NCI-H82 treated with DMSO at 0.1 percent for 48 hours (cell line): ENCODE measurements around the gene CCDC85C.

Experiments used
- DNase-seq: peaks from one replicate; lab custom pipeline; 2025; ENCODE audit not compliant: unreplicated experiment; lab: John Stamatoyannopoulos, UW

CCDC85C gene

GRCh38 chr14:99544991-99545390, 59.0 kb downstream of the CCDC85C start:
- DNase-seq, result no peak

DNA sequence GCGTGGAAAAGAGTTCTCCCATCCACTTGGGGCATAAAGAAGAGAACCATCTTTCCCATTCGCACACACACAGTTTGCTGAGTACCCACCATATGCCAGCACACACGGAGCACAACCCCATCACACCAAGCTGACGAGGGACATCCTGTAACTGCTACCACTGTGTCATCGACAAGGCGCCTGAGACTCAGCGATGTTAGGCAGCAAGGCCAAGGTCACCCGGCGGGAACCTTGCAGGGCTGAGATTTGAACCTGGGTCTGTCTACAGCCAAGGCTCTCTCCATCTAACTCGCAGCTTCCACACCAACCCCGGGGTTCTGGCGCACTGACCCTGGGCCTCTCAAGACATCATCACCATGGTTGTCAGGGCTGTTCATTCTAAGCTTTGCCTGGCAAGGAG, 60.0 kb downstream of the CCDC85C start:
- no peak for DNase-seq

- DNase-seq, result no peak
Measured at GRCh38 chr14:99543370-99543769, 60.6 kb downstream of the CCDC85C start.

GRCh38 chr14:99542566-99542965, 61.4 kb downstream of the CCDC85C start:
- no peak for DNase-seq

DNA sequence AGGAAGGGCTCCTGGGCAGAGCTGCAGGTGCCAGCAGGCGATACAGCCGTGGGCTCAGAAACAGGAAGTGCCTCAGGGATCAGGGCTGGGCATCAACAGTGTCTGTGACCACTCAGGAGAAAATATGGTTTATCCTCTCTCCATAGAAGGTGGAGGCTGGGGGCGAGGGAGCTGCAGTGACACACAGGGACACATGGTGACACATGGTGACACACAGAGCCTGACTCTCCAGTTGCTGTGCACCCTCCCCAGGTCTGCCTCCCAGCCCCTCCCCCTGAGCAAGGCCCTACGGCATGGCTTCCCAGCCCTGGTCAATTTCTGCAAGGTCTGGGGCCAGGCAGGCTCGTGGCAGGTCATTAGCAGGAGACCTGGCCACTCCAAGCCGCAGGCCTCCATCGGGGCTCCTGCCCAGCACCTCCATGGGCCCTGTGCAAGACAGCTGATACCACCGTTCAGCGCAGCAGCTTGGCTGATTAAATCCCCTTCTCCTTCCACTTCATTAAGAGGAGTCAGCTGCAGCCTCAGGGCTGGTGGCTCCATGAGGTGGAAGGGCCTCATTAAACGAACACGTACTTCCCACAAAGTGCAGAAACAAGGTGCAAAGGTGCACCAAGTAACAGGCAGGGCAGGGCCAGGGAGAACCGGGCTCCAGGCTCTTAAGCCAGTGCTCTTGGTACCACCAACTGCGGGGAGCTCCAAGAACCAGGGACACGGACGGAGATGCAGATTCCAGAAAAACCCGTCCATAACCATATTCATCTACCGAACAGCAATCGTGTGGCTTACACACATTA, 62.1 kb downstream of the CCDC85C start:
- DNase-seq, result peak; percentile 35

- DNase-seq, result no peak
Measured at GRCh38 chr14:99541211-99541610, 62.8 kb downstream of the CCDC85C start.

GRCh38 chr14:99540196-99541032, 63.6 kb downstream of the CCDC85C start:
- DNase-seq, result peak; percentile 75

GRCh38 chr14:99539491-99539890, 64.5 kb downstream of the CCDC85C start:
- no peak for DNase-seq

GRCh38 chr14:99538733-99539132, 65.3 kb downstream of the CCDC85C start:
- no peak for DNase-seq

DNA sequence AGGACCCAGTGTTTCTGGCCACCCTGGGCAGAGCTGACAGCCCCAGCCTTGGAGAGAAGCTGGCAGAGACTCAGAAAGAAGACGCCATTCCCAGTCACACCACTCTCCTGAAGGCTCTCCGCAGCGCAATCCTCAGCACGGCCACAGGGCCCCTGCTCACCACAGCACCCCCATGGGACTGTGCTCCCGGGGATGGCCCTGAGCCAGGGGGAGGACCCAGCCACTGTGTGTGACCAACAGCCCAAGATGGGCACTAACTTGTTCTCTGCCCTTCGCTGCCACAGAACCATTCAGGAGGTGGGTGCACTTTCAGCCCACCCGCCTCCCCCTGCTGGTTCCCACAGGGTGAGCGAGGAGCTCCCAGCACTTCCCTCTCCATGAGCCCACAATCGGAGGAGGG, 65.7 kb downstream of the CCDC85C start:
- no peak for DNase-seq

GRCh38 chr14:99537399-99537798, 66.6 kb downstream of the CCDC85C start:
- no peak for DNase-seq

- no peak for DNase-seq
Measured at GRCh38 chr14:99535908-99536778, 67.9 kb downstream of the CCDC85C start.

DNA sequence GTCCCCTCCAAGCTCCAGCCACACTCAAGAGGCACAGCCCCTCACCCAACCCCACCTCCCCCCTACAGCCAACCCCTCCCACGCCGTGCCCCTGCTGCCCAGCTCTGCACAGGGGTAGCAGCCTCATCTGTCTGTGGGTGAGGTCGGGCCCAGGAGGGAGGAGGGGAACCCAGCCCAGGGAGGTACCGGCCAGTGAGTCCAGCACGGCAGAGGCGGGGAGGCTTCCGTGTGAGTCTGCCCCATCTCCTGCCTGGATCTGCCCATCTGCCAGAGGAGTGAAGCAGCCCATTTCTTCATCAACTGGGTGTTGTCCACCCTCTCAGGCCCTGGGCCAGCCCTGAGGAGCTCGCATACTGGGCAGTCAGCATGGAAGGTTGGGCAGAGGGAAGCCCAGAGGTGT, 68.6 kb downstream of the CCDC85C start:
- DNase-seq, result no peak

DNA sequence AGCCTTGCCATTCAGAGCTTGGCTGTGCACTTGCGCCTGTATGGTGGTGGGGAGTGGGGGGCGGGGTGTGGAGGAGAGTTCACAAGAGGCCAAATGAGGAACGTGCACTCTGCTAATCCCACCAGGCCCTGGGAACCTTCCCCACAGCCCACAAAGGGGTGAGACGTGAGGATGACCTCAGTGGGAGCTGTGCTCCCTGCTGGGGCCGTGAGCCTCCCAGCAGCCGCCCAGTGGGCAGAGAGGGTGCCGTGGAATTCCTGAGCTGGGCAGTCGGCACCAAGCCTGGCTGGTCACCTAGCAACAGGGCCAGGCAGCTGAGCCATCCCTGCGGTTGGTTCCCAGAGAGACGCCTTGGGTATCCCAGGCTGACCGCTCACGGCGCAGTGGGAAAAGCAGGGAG, 69.1 kb downstream of the CCDC85C start:
- no peak for DNase-seq

DNA sequence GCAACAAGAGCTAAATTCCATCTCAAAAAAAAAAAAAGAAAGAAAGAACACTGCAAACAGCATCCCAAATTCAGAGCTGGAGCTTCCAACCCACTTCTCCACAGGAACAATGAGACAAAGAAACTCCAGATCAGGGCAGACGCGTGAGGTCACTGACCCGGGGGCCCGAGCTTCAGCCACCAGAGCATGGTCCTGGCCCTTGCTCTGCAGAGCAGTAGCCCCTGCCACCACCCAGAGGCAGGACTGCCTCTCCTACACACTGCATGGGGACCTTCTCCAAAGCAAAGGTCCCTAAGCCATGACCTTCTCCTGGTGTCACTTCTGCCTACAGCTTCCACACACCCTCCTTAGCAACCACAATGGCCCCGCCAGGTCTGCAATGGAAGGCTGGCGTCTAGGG, 69.7 kb downstream of the CCDC85C start:
- no peak for DNase-seq

DNA sequence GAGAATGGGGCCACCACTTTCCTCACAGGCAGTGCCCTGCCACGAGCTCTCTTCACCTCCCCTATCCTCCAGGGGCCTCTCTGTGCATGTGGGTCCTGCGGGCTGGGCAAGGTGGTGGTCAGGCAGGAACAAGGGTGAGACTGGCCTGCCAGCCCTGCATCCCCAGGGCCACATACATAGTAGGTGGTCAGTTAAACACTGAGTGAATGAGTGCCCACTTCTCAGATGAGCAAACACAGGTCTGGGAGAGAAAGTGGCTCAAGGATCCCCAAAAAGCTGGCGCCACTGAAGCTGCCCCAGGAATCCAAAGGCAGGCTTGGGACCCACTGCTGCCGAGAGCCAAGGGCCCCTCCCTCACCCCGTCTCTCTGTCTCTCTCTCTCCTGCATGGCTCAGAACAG, 71.7 kb downstream of the CCDC85C start:
- DNase-seq, result no peak

- no peak for DNase-seq
Measured at GRCh38 chr14:99531251-99532096, 72.5 kb downstream of the CCDC85C start.

GRCh38 chr14:99530407-99531155, 73.4 kb downstream of the CCDC85C start:
- no peak for DNase-seq

GRCh38 chr14:99529899-99530298, 74.1 kb downstream of the CCDC85C start:
- DNase-seq, result no peak
